IMR-90 (cell line): ENCODE measurements around the gene GPR82. TPM values are rescaled to one million over a fixed set of nuclear protein-coding genes. Genes with fewer than 3 reads are reported as not detected.
A peak's percentile ranks its signal among the peaks of the same experiment; 100 is the strongest.

ENCODE experiments used
- ATAC-seq: fragments of 200-7000 bp; cut with Tn5 transposase; 2 replicates; pipeline ENCODE4 v1.9.1; 2020; ENCODE audit warnings: low read depth, mild to moderate bottlenecking, moderate library complexity
- BruUV-seq: library from RNA; stranded (reverse); fragments of 400-500 nt; replicated peaks from 2 replicates; lab custom pipeline; 2021; lab: Mats Ljungman, UMichigan
- CTCF ChIA-PET: fragments of 300-600 bp; formaldehyde crosslinking; extraction: SDS; loops from one replicate; lab custom pipeline; 2021; ENCODE audit warnings: antibody characterized with exemption; lab: Yijun Ruan, JAX
- POLR2A ChIA-PET: fragments of 300-600 bp; sonication (Branson Sonifier 250); formaldehyde crosslinking; loops from one replicate; lab custom pipeline; 2022; ENCODE audit warnings: antibody characterized with exemption; ENCODE audit not compliant: unreplicated experiment; lab: Charles Lee
- DNase-seq: peaks from one replicate; pipeline ENCODE4 v3.0.0; 2013
- H2AFZ ChIP-seq: replicated peaks from 2 replicates; pipeline ENCODE3; 2013; ENCODE audit warnings: low read length, mild to moderate bottlenecking; ENCODE audit not compliant: poor library complexity
- H2AK5ac ChIP-seq: 2 replicates; pipeline ENCODE4 v1.6.1; 2013; ENCODE audit warnings: low read depth, low read length, inconsistent platforms
- H2AK9ac ChIP-seq: replicated peaks from 2 replicates; pipeline ENCODE3; 2013; ENCODE audit warnings: mild to moderate bottlenecking, low read depth, low read length, moderate library complexity; ENCODE audit not compliant: poor library complexity
- H2BK120ac ChIP-seq: 2 replicates; pipeline ENCODE4 v1.6.1; 2013; ENCODE audit warnings: low read depth, low read length, inconsistent platforms
- H2BK15ac ChIP-seq: 3 replicates; pipeline ENCODE4 v1.6.1; 2013; ENCODE audit warnings: low read depth, low read length, inconsistent platforms
- H2BK20ac ChIP-seq: 2 replicates; pipeline ENCODE4 v1.6.1; 2013; ENCODE audit warnings: low read depth, mild to moderate bottlenecking, inconsistent platforms, low read length, moderate library complexity
- H2BK5ac ChIP-seq: 2 replicates; pipeline ENCODE4 v1.6.1; 2013; ENCODE audit warnings: mild to moderate bottlenecking, low read depth, low read length, inconsistent platforms; ENCODE audit not compliant: poor library complexity, severe bottlenecking
- H3K14ac ChIP-seq: replicated peaks from 2 replicates; pipeline ENCODE4 v1.6.1; 2013; ENCODE audit warnings: low read depth, low read length, inconsistent platforms
- H3K18ac ChIP-seq: 2 replicates; pipeline ENCODE4 v1.6.1; 2013; ENCODE audit warnings: low read depth, low read length, control low read depth
- H3K23ac ChIP-seq: 2 replicates; pipeline ENCODE4 v1.6.1; 2013; ENCODE audit warnings: low read depth, low read length, inconsistent platforms
- H3K27ac ChIP-seq: 2 replicates; pipeline ENCODE4 v1.5.1; 2013; ENCODE audit warnings: mild to moderate bottlenecking, control low read depth, low read length; ENCODE audit not compliant: insufficient read depth
- H3K27me3 ChIP-seq: 2 replicates; pipeline ENCODE4 v1.6.1; 2013; ENCODE audit warnings: low read length; ENCODE audit not compliant: control insufficient read depth, insufficient read depth
- H3K36me3 ChIP-seq: 2 replicates; pipeline ENCODE4 v1.6.1; 2013; ENCODE audit warnings: low read length, mixed read lengths; ENCODE audit not compliant: control insufficient read depth, insufficient read depth
- H3K4ac ChIP-seq: 2 replicates; pipeline ENCODE4 v1.6.1; 2013; ENCODE audit warnings: low read depth, low read length, inconsistent platforms
- H3K4me1 ChIP-seq: 2 replicates; pipeline ENCODE4 v1.6.1; 2013; ENCODE audit warnings: low read length, mixed read lengths; ENCODE audit not compliant: control insufficient read depth, insufficient read depth
- H3K4me2 ChIP-seq: 2 replicates; pipeline ENCODE4 v1.6.1; 2013; ENCODE audit warnings: low read depth, mild to moderate bottlenecking, control low read depth, low read length, moderate library complexity
- H3K4me3 ChIP-seq: 2 replicates; pipeline ENCODE4 v1.5.1; 2013; ENCODE audit warnings: low read depth, mild to moderate bottlenecking, control low read depth, low read length, moderate library complexity; ENCODE audit not compliant: insufficient read depth
- H3K56ac ChIP-seq: 2 replicates; pipeline ENCODE4 v1.6.1; 2013; ENCODE audit warnings: low read length, inconsistent platforms; ENCODE audit not compliant: insufficient read depth; ENCODE audit errors: extremely low read depth
- H3K79me1 ChIP-seq, 2 experiments: 2 replicates each; pipeline ENCODE4 v1.6.1; 2013; ENCODE audit warnings: low read length in 2 of 2, inconsistent platforms in 1 of 2, low read depth in 1 of 2
- H3K9ac ChIP-seq: 2 replicates; pipeline ENCODE4 v1.6.1; 2013; ENCODE audit warnings: low read depth, low read length, control low read depth
- H3K9me1 ChIP-seq: 2 replicates; pipeline ENCODE4 v1.6.1; 2013; ENCODE audit warnings: low read length, inconsistent platforms; ENCODE audit not compliant: insufficient read depth
- H3K9me3 ChIP-seq: 2 replicates; pipeline ENCODE4 v1.6.1; 2013; ENCODE audit warnings: low read length; ENCODE audit not compliant: control insufficient read depth, insufficient read depth
- H4K20me1 ChIP-seq: 2 replicates; pipeline ENCODE4 v1.6.1; 2013; ENCODE audit warnings: low read length, inconsistent platforms; ENCODE audit not compliant: insufficient read depth
- H4K5ac ChIP-seq: 2 replicates; pipeline ENCODE4 v1.6.1; 2013; ENCODE audit warnings: mild to moderate bottlenecking, low read depth, low read length, control low read depth
- H4K8ac ChIP-seq, 2 experiments: 2 replicates each; pipeline ENCODE4 v1.6.1; 2013; ENCODE audit warnings: low read depth in 2 of 2, low read length in 2 of 2, control low read depth in 1 of 2, inconsistent platforms in 1 of 2
- H4K91ac ChIP-seq: 2 replicates; pipeline ENCODE4 v1.6.1; 2013; ENCODE audit warnings: low read depth, low read length, inconsistent platforms; ENCODE audit not compliant: insufficient read depth
- CEBPB ChIP-seq: IDR thresholded peaks from 2 replicates; pipeline ENCODE4 v1.6.1; 2012; ENCODE audit warnings: low read depth, low read length, improper control_type of control experiment
- CHD1 ChIP-seq: IDR thresholded peaks from 2 replicates; pipeline ENCODE4 v1.6.1; 2012; ENCODE audit warnings: low read depth, low read length, improper control_type of control experiment
- FOS ChIP-seq: fragments of 150-350 bp; IDR thresholded peaks from 2 replicates; pipeline ENCODE4 v1.6.1; 2016; ENCODE audit warnings: low read depth, low read length
- MAFK ChIP-seq: IDR thresholded peaks from 2 replicates; pipeline ENCODE4 v1.6.1; 2012; ENCODE audit warnings: low read depth, low read length, improper control_type of control experiment
- WGBS, 2 experiments: methylation state at CpG; one replicate each; pipeline versions ENCODE4 v1.1.5 to v1.1.7; 2013; ENCODE audit warnings: missing lambda C conversion rate in 2 of 2; ENCODE audit not compliant: insufficient read length in 1 of 2; ENCODE audit errors: extremely low coverage in 2 of 2; 5-methylcytosine and 5-hydroxymethylcytosine counted together
- dilution Hi-C: fragments of 300-500 bp; cut with HindIII; formaldehyde crosslinking; loops from one replicate; pipeline ENCODE4 v1.14.3; 2018; ENCODE audit warnings: low sequenced_read_pairs; ENCODE audit not compliant: unreplicated experiment
- in situ Hi-C: fragments of 300-500 bp; cut with MboI; formaldehyde crosslinking; loops from 3 replicates; pipeline ENCODE4 v1.14.3; 2019; ENCODE audit warnings: low sequenced_read_pairs, inconsistent platforms, mixed read lengths
- intact Hi-C: fragments of 100-400 bp; cut with micrococcal nuclease; formaldehyde crosslinking; loops from 2 replicates; pipeline ENCODE4 v1.10.0; 2022
- microRNA-seq, 2 experiments: library from miRNA; stranded (forward) in 1 of 2; unstranded in 1 of 2; fragments of 10-50 nt in 1 of 2; fragments of <30 nt in 1 of 2; gene quantifications in 1 of 2; microRNA quantifications in 1 of 2; one replicate each; pipeline versions ENCODE3 to v1.1.0; 2013 to 2020; ENCODE audit not compliant: insufficient read depth in 1 of 2, insufficient read length in 1 of 2, unreplicated experiment in 1 of 2
- polyA plus RNA-seq, 3 experiments: library from polyadenylated mRNA; depleted of rRNA; stranded (reverse); fragments of >200 nt; gene quantifications; 2 replicates each; pipeline ENCODE4 v1.2.3, GENCODE V29; 2012; ENCODE audit warnings: low replicate concordance in 1 of 3
- small RNA-seq, 5 experiments: library from RNA; depleted of rRNA; stranded (forward); fragments of <200 nt; gene quantifications; one replicate each; pipeline ENCODE3, GENCODE V24; 2012
- total RNA-seq: library from RNA; depleted of rRNA; stranded (reverse); fragments of >200 nt; gene quantifications from 2 replicates; pipeline ENCODE4 v1.2.3, GENCODE V29; 2012; rRNA removed

Gene GPR82
- total and polyA plus RNA-seq, 2 of the 4 experiments (the other 2 are of a cell fraction), result not detected

GRCh38 chrX:41779030-41779564 is 55.1 kb downstream of the GPR82 start:
- no peak overlapping the region for H2AK9ac ChIP-seq
- no peak overlapping the region for H3K9ac ChIP-seq
- peak; percentile 84 for ATAC-seq
- no peaks in the 10 kb centered on the region for H3K79me1 ChIP-seq
- no peak overlapping the region for H2AFZ ChIP-seq
- no peak overlapping the region for H2BK15ac ChIP-seq
- dilution Hi-C loops (no loop called here), in situ Hi-C loops (loop anchor here (25.0 kb wide), 1 partner anchor 958 kb away; no protein-coding TSS in a partner anchor), intact Hi-C loops (loop anchor here (5.0 kb wide), 1 partner anchor 217 kb away; no protein-coding TSS in a partner anchor)
- peak overlapping the region; percentile 56 for H2BK5ac ChIP-seq
- H4K8ac ChIP-seq, result no peak overlapping the region
- H3K4ac ChIP-seq, result no peak overlapping the region
- H3K4me3 ChIP-seq, result no peak overlapping the region
- no TSS peak for BruUV-seq
- no peak overlapping the region for H3K18ac ChIP-seq
- no peak overlapping the region for H4K91ac ChIP-seq
- ChIA-PET POLR2A (interaction anchor here (1.1 kb wide), 1 partner anchor 218 kb away, joined by 3 read pairs; no protein-coding TSS in a partner anchor), CTCF (no interaction called here)
- no peaks in the 10 kb centered on the region for H3K4me1 ChIP-seq
- TF ChIP-seq FOS, result peak; percentile 66
- no peak for TF ChIP-seq MAFK
- peak; percentile 24; the same call in 1 of the 2 replicates for TF ChIP-seq CEBPB
- no peak for TF ChIP-seq CHD1
- no peaks in the 10 kb centered on the region for H3K27me3 ChIP-seq
- H3K27ac ChIP-seq, result 0 out of 2 replicates have a peak overlapping the region, but pooled peaks have one; percentile 43
- H4K5ac ChIP-seq, result no peak overlapping the region
- 40% methylated on average over 1 of the region's 1 CpG; no CpG with 5 or more reads in 1 of the 2 experiments for WGBS, 2 experiments
- no peak overlapping the region for H2BK20ac ChIP-seq
- H3K9me1 ChIP-seq, result no peaks in the 10 kb centered on the region
- H3K14ac ChIP-seq, result no peak overlapping the region
- H3K4me2 ChIP-seq, result peak overlapping the region; percentile 28
- no peaks in the 10 kb centered on the region; the same call in 1 of the 2 replicates for H4K20me1 ChIP-seq
- H2AK5ac ChIP-seq, result no peak overlapping the region
- no peaks in the 10 kb centered on the region for H3K9me3 ChIP-seq
- DNase-seq, result peak; percentile 85
- H2BK120ac ChIP-seq, result no peak overlapping the region
- H3K56ac ChIP-seq, result no peak overlapping the region
- H3K23ac ChIP-seq, result no peak overlapping the region
- no peaks in the 10 kb centered on the region for H3K36me3 ChIP-seq

Small RNA genes lying within 50 kb of the gene (microRNA-seq; reads per million reads assigned to microRNA genes)
- gene RN7SL144P (ENCODE audit: insufficient read depth, insufficient read length), result not detected

Small RNA genes lying within 50 kb of the gene (small RNA-seq; reads per million reads assigned to genes)
- gene RN7SL144P, result 0 reads per million in 5 experiments

Other genes with a start within 250 kb of the GPR82 start
- not detected in 2 replicates for gene GPR34, start 35.2 kb upstream of the GPR82 start, total RNA-seq
- gene GPR34, start 35.2 kb upstream of the GPR82 start, polyA plus RNA-seq (2012; rRNA removed), result not detected in 2 replicates
- 17.7 and 21.9 TPM in 2 replicates for gene CASK, start 199.4 kb downstream of the GPR82 start, total RNA-seq
- gene CASK, start 199.4 kb downstream of the GPR82 start, polyA plus RNA-seq (2012; rRNA removed), result 9.2 and 9.4 TPM in 2 replicates